Neural cell (in vitro differentiated cells): ENCODE measurements around the gene TMPRSS6.

ENCODE experiments used
- EP300 ChIP-seq: fragments of 450-650 bp; conservative IDR thresholded peaks from 2 replicates; pipeline ENCODE4 v1.6.1; 2014; ENCODE audit warnings: antibody characterized with exemption, mild to moderate bottlenecking, moderate library complexity; ENCODE audit not compliant: poor library complexity, severe bottlenecking
- EZH2 ChIP-seq: fragments of 200-600, 300-800 bp; shearing (Covaris generic), sonication (generic); IDR thresholded peaks from 2 replicates; pipeline ENCODE4 v1.6.1; 2014; ENCODE audit warnings: antibody characterized with exemption, low read length, borderline replicate concordance, mild to moderate bottlenecking; ENCODE audit not compliant: insufficient read depth, poor library complexity, severe bottlenecking
- POLR2AphosphoS5 ChIP-seq: IDR thresholded peaks from 2 replicates; pipeline ENCODE4 v1.6.1; 2012
- RAD21 ChIP-seq: fragments of 450-650 bp; conservative IDR thresholded peaks from 2 replicates; pipeline ENCODE4 v1.6.1; 2014; ENCODE audit warnings: antibody characterized with exemption, mild to moderate bottlenecking, moderate library complexity
- SMC3 ChIP-seq: fragments of 450-650 bp; conservative IDR thresholded peaks from 2 replicates; pipeline ENCODE4 v1.6.1; 2014; ENCODE audit warnings: antibody characterized with exemption, mild to moderate bottlenecking, moderate library complexity; ENCODE audit not compliant: poor library complexity
- TAF1 ChIP-seq: IDR thresholded peaks from 2 replicates; pipeline ENCODE4 v1.6.1; 2012; ENCODE audit warnings: low read depth
- TF ChIP-seq, protein P1 (sequence below): IDR thresholded peaks from 2 replicates; pipeline ENCODE4 v1.6.1; 2012; ENCODE audit warnings: borderline replicate concordance
- TF ChIP-seq, protein P2 (sequence below): fragments of 450-650 bp; IDR thresholded peaks from 2 replicates; pipeline ENCODE4 v1.5.1; 2014; ENCODE audit warnings: antibody characterized with exemption, mild to moderate bottlenecking, moderate library complexity; ENCODE audit not compliant: poor library complexity, severe bottlenecking

DNA sequence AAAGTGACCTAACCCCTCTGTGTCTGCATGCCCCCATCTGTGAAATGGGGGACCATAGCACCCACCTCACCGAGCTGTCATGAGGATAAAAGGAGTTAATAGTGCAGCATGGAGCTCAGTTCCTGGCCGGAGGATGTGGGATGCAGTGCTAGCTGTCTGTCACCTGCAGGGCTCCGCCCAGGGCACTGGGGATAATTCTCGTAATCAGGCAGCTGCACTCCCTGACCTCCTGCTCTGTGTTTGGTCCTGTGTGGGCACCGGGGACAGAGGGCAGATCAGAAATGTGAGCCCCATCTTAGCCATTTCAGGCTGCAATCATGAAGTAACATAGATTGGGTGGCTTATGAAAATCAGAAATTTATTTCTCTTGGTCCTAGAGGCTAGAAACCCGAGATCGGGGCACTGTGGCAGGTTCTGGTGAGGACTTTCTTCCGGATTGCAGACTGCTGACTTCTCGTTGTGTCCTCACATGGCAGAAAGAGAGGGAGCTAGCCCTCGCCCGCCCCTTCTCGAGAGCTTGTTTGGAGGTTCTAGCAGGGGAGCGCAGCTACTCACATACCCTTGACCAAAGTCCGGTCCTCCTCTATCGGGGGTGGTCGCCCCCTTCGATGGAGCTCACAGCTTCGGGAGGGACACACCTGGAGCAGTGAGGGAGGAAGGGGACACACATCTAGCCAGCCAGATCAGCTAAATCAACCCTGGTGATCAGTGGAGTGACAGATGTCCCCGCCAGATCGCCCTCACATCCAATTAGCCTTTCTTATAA, 54.7 kb downstream of the TMPRSS6 start:
- TF ChIP-seq, protein P1, sequence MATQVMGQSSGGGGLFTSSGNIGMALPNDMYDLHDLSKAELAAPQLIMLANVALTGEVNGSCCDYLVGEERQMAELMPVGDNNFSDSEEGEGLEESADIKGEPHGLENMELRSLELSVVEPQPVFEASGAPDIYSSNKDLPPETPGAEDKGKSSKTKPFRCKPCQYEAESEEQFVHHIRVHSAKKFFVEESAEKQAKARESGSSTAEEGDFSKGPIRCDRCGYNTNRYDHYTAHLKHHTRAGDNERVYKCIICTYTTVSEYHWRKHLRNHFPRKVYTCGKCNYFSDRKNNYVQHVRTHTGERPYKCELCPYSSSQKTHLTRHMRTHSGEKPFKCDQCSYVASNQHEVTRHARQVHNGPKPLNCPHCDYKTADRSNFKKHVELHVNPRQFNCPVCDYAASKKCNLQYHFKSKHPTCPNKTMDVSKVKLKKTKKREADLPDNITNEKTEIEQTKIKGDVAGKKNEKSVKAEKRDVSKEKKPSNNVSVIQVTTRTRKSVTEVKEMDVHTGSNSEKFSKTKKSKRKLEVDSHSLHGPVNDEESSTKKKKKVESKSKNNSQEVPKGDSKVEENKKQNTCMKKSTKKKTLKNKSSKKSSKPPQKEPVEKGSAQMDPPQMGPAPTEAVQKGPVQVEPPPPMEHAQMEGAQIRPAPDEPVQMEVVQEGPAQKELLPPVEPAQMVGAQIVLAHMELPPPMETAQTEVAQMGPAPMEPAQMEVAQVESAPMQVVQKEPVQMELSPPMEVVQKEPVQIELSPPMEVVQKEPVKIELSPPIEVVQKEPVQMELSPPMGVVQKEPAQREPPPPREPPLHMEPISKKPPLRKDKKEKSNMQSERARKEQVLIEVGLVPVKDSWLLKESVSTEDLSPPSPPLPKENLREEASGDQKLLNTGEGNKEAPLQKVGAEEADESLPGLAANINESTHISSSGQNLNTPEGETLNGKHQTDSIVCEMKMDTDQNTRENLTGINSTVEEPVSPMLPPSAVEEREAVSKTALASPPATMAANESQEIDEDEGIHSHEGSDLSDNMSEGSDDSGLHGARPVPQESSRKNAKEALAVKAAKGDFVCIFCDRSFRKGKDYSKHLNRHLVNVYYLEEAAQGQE: no peak
- TF ChIP-seq EP300 (no peak), RAD21 (no peak), TAF1 (no peak), EZH2 (no peak), POLR2AphosphoS5 (no peak), SMC3 (no peak)
- TF ChIP-seq, protein P2, sequence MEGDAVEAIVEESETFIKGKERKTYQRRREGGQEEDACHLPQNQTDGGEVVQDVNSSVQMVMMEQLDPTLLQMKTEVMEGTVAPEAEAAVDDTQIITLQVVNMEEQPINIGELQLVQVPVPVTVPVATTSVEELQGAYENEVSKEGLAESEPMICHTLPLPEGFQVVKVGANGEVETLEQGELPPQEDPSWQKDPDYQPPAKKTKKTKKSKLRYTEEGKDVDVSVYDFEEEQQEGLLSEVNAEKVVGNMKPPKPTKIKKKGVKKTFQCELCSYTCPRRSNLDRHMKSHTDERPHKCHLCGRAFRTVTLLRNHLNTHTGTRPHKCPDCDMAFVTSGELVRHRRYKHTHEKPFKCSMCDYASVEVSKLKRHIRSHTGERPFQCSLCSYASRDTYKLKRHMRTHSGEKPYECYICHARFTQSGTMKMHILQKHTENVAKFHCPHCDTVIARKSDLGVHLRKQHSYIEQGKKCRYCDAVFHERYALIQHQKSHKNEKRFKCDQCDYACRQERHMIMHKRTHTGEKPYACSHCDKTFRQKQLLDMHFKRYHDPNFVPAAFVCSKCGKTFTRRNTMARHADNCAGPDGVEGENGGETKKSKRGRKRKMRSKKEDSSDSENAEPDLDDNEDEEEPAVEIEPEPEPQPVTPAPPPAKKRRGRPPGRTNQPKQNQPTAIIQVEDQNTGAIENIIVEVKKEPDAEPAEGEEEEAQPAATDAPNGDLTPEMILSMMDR: no peak
